ENCODE measurements around the gene TMEM269. TPM values are rescaled to one million over a fixed set of nuclear protein-coding genes. Genes with fewer than 3 reads are reported as not detected.
A peak's percentile ranks its signal among the peaks of the same experiment; 100 is the strongest.

The TMEM269 gene
- total RNA-seq, 4 donors from 2014 or later = not detected

- no peak for TF ChIP-seq CTCF (IDR thresholded peaks at IDR 0.05)
- TF ChIP-seq POLR2A (IDR thresholded peaks at IDR 0.05) = no peak
- Histone ChIP-seq H3K4me1 (peaks cover 0 to 17% (median 0%) of the 10 kb centered on the region in 4 donors), H3K36me3 (no peaks in the 10 kb centered on the region), H3K9me3 (no peaks in the 10 kb centered on the region), H3K27me3 (no peaks in the 10 kb centered on the region), H3K27ac (no peak overlapping the region), H3K4me3 (no peak overlapping the region)
- peak; percentile 19 to 66 (median 55) for DNase-seq
Measured at GRCh38 chr1:42737257-42737656, 47.5 kb upstream of the TMEM269 start.

GRCh38 chr1:42737986-42738677 lies 46.7 kb upstream of the TMEM269 start:
- Histone ChIP-seq H3K4me1 (peaks cover 0 to 17% (median 0%) of the 10 kb centered on the region in 4 donors), H3K36me3 (no peaks in the 10 kb centered on the region), H3K27ac (no peak overlapping the region), H3K27me3 (no peaks in the 10 kb centered on the region), H3K4me3 (no peak overlapping the region), H3K9me3 (no peaks in the 10 kb centered on the region)
- DNase-seq = no peak
- no peak for TF ChIP-seq POLR2A (IDR thresholded peaks at IDR 0.05)
- TF ChIP-seq CTCF (IDR thresholded peaks at IDR 0.05) = no peak

GRCh38 chr1:42738678-42739226 lies 46.0 kb upstream of the TMEM269 start:
- TF ChIP-seq CTCF (IDR thresholded peaks at IDR 0.05) (no peak), POLR2A (IDR thresholded peaks at IDR 0.05) (no peak)
- H3K9me3 ChIP-seq = no peaks in the 10 kb centered on the region
- H3K4me1 ChIP-seq = peaks cover 0 to 17% (median 0%) of the 10 kb centered on the region in 4 donors
- no peaks in the 10 kb centered on the region for H3K36me3 ChIP-seq
- no peak overlapping the region for H3K4me3 ChIP-seq
- H3K27ac ChIP-seq = no peak overlapping the region
- no peak for DNase-seq
- H3K27me3 ChIP-seq = no peaks in the 10 kb centered on the region

DNA sequence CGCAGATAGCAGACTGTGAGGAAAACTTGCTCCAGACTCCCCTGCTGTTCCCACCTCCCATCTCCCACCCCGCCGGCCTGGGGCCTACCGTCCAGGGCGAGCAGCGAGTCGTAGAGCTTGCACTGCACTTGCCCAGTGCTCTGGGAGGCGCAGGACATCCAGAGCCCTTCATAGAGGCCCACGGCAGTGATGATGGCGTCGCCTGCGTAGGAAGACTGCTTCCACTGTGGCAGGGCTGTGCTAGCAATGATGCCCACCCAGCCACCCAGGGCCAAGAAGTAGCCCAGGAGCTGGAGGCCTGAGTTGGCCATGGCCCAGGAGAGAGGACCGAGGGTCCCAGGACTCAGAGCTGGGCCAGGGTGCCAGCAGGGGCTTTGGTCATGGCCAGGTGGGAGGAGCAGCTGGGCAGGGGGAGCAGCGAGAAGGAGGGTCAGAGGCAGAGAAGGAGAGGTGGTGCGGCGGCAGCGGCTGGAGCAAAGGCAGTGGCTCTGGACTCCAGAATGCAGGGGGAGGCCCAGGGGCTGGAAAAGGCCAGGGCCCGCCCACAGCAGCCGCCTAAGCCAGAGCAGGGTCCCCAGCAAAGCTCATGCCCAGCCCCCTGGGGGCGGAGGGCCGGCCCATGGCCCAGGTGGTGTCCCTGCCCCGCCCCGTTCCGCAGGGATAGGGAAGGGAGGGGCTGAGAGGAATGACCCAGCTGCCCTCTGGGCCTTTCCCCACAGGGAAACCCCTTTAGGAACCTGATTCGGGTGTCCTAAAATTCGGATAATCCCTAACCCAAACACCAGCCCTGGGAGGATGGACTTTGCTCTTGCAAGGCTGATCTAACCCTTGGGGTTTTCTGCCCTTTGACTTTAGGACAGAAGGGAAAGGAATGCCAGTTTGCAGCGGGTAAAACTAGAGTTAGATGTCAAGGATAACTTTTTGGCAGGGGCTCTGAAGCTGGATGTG lies 44.8 kb upstream of the TMEM269 start, which contains the start of gene CLDN19:
Gene CLDN19, minus strand, starts transcription at position 484 of the 948 bp plus-strand sequence. Its CDS starts 173 bp downstream, at position 311.
- H3K4me1 ChIP-seq = peaks cover 0 to 17% (median 0%) of the 10 kb centered on the region in 4 donors
- no peak for TF ChIP-seq CTCF (IDR thresholded peaks at IDR 0.05)
- no peak for TF ChIP-seq POLR2A (IDR thresholded peaks at IDR 0.05)
- H3K27ac ChIP-seq = no peak within 1 kb of the TSS
- no peaks in the 10 kb centered on the region for H3K9me3 ChIP-seq
- H3K36me3 ChIP-seq = no peaks in the 10 kb centered on the region
- no peak within 1 kb of the TSS for H3K4me3 ChIP-seq
- DNase-seq = no peak
- H3K27me3 ChIP-seq = no peaks in the 10 kb centered on the region

DNA sequence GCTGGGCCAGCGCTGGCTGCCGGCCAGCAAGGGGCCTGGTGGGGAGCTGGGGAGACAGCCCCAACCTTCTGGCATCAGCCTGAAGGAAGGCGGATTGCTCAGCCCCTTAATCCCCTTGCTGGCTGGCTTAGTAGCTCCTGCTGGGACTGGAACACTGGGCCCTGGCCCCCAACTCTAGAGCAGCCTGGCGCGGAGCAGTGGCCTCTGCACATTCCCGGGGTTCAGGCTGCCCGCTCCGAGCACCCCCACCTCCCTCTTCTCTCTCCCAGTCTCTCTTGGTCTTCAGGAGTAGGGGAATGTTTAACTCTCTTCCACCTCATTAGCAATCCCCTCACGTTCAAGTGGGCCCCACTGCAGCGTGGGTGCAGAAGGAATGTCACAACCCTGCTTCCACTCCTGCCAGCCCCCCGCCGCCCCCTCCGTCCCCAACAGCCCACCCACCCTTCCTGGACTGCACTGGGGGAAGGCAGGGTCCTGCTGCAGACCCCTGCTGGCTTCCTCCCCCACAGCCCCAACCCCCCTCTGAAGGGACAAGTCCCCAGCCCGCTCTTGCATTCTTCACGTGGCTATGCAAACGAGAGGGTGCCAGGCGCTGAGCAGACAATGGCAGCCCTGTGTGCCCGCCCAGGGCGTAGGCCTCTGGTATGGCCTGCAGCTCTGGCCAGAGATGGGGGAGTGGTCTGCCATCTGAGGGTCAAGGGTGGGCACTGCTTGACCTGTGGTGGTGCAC lies 43.8 kb upstream of the TMEM269 start:
- no peaks in the 10 kb centered on the region for H3K27me3 ChIP-seq
- no peaks in the 10 kb centered on the region for H3K36me3 ChIP-seq
- DNase-seq = no peak
- H3K4me3 ChIP-seq = no peak overlapping the region
- H3K4me1 ChIP-seq = peaks cover 0 to 10% (median 0%) of the 10 kb centered on the region in 4 donors
- no peak overlapping the region for H3K27ac ChIP-seq
- H3K9me3 ChIP-seq = no peaks in the 10 kb centered on the region
- TF ChIP-seq CTCF (IDR thresholded peaks at IDR 0.05) = no peak
- TF ChIP-seq POLR2A (IDR thresholded peaks at IDR 0.05) = no peak

All from Peyer's patch (tissue), 4 donors.